KG1 (cell line): ENCODE measurements around the gene PLA2G2A.
"Not testable (repeated sequence)": the region's sequence is repeated elsewhere in the genome, so short reads cannot be mapped to it uniquely, and the experiment has no call there.

ENCODE experiments used
- DNase-seq: peaks from one replicate; lab custom pipeline; 2025; lab: John Stamatoyannopoulos, UW

The PLA2G2A gene

DNA sequence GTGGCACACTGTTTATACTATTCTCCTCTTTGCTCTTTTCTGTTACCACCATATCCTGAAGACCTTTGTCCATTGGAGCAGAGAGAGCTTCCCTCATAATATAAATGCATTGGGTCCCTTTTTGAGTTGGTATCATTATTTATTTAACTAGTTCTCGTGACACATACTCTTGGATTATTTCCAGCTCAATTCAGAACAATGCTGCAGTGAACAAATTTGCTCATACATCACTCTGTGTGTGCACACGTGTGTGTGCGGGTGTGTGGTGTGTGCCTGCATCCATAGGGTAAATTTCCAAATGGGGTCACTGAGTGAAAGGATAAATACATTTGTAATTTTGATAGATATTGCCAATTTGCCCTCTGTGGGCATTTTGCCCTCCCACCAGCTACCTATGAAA is 5.8 kb downstream of the PLA2G2A start:
- no peak for DNase-seq

DNA sequence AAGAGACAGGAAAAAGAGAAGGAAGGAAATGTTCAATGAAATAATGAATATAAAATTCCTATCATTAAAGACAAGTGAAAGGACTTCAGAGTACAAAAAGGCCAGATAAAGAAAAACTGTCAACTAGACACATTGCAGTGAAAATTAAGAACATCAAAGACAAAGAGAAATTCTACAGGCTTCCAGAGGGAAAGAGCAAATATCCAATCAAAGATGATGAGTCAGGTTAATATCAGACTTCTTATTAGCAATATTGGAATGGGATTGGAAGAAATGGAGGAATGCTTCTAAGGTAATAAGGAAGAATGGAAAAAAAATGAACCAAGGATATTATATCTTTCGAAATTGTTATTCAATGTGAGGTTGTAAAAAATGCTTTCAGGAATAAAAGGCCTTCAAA is 7.8 kb downstream of the PLA2G2A start:
- DNase-seq = no peak

DNA sequence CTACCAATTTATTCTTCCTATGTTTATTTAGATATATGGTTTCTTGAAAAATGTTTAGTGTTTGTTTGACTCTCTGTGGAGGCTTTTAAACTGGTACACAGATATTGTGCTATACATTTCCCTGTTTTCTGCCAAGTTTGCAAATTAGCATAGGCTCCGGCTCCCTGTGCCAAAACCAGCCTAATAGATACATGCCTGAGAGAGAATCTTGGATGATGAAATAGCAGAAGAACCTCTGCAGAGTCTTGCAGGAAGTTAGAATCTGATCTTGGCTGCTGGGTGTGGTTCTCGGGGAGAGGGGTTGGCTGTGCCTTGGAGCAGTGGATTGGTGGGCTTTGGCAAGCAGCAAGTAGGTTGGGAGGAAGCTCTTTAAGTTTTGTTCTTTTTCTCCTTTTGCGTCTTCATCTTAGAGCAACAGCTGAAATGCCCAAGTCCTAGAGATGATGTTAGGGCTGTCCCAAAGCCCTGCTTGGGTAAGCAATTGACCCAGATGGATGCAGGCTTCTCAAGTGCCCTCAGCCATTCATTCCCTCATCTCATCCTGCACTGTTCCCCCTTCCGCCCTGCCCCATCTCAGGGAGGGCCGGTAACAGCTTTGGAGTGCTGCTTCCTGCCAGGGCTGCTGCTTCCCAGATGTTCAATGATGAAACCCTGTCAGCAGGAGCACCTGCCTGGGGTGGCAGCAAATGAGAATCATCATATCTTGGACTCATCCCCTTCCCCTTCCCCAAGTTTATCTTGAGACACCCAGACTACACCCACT is 9.3 kb downstream of the PLA2G2A start:
- no peak for DNase-seq

DNA sequence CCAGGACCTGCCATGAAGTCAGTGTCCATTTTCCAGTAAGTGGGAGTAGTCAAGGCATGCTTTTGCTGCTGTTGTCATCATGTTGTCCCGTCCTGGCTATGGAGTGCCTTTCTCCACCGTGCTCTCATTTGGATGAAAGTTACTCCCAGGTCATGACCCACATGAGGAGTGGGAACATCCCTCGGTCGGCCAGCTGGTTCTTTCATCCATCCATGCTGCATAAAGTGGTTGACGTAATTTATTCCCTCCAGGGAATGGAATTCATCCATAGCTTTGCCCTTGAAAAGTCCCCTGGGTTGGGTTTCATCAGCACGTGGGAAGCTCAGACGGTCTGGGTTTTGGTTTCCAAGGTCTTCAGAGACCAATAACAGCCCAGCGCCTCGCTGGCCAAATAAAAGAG is 11.6 kb downstream of the PLA2G2A start:
- no peak for DNase-seq

DNA sequence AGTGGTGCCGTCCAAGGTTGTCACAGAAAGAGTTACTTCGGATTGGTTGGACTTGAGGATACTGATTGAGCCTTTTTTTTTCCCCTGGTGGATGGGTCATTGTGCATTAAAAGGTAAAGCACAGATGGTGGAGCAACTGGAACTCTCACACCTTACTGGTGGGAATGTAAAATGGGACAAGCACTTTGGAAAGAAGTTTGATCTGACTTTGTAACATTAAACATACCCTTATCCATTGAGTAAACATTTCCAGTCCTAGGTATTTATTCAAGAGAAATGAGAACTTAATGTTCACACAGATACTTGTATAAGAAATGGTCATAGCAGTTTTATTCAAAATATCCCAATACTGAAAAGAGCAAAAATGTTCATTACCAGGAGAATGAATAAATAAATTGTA is 14.9 kb downstream of the PLA2G2A start:
- DNase-seq = no peak

DNA sequence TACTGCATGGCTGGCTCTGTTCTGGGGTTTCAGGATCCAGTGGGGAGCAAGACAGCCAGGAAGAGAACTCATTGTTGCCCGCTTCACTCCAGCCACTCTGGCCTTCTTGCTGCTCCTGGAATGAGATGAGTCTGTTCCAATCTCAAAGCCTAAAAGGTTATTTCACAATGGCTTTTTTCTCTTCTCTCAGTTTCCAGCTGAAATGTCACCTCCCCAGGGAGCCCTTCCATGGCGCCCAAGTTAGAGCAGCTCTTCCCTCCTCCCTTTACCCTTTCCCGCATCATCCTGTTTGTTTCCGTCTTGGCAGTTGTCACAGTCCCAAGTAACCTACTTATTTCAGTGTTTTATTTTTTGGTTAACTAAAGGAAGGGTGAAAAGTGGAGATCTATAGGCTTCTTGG is 15.8 kb downstream of the PLA2G2A start:
- DNase-seq = no peak

DNA sequence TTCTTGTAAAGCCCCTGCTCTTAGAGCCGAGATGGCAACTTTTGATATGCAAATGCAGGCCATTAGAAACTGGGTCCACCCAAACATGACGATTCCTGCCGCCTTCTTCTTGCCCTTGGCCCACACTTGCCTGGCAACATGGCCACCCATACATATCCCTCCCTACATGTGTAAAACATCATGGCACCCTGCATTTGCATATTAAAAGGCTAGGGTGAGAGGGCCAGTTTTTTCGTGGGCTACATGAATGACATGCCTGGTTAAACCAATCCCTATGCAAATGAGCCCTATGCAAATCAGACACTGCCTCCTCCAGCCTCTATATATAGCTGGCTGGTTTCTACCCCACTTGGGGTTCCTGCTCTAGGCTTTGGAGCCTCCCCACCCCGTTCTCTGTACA is 18.8 kb downstream of the PLA2G2A start:
- no peak for DNase-seq

DNA sequence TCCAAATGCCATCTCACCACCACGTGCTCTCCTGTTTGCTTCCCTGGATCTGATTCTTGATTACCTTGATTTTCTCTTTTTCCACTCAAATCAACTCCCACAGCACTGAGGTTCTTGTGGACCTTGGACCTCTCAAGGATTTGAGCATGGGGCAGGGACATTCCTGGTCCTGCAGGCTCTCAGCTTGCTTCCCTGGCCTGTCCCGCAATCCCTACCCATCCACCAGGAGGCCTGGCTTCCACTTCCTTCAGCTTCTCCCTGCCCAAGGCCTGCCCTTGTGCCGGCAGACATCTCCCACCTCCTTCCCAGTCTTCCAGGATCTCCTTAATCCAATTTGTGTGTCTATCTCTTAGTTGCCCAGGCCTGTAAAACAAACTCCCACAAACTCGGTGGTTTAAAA is 21.6 kb downstream of the PLA2G2A start:
- DNase-seq = no peak

DNA sequence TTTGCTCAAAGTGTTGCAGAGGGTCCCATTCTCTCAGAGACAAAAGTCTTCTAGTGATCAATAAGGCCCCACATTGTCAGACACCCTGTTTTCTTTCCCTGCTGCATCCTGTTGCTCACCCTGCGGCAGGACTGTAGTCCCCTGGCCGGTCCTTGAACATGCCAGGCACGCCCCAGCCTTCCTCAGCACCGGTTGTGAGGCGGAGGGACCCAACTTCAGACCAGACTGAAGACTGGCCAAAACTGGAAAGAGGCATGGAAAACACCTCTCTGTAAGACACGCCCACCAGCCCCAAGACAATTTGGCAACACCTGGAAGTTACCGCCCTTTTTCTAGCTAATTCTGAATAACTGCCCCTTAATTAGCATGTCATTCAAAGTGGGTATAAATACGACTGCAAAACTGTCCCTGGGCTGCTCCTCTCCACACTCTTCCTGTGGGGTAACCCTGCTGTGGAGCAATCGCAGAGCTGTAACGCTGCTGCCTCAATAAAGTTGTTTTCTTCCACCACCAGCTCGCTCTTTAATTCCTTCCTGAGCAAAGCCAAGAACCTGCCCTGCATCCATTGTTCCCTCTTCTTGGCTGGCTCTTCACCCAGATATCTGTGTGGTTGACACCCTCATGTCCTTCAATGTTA is 23.8 kb downstream of the PLA2G2A start:
- no peak for DNase-seq

DNA sequence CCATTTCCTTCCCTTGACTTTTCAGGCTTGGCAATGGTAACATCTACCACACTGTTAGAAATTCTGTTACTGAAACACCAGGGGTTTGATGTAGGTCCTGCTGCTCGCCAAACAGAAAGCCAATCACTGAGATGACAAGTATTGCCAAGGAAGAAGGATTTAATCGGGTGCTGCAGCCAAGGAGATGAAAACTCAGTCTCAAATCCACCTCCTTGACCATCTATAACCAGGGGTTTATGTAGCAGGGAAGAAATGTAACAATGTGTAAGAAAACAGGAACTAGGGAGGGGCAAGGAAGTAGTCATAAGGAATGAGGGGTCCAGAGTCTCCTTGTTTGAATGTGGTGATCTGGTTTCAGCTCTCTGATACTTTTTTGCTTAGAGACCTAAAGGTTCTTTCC is 25.4 kb downstream of the PLA2G2A start:
- DNase-seq = no peak

DNA sequence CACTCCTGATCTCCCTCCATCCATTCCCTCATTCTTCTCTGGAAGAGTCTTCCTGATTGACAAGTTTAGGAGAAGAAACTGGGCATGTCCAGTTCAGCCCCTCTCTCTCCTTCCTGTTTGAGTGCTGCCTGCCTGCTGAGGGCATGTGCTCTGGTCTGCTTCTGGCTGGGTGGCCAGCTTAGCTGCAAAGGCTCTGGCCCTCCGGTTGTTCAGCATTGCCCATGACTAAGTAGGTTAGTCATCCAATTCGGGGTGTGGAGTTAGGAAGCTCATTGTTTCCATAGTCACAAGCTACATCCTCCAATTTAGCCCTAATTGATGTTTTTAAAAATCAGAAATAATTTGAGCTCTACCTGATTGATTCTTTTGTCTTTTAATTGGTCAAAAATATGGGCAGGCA is 30.4 kb downstream of the PLA2G2A start:
- no peak for DNase-seq

DNA sequence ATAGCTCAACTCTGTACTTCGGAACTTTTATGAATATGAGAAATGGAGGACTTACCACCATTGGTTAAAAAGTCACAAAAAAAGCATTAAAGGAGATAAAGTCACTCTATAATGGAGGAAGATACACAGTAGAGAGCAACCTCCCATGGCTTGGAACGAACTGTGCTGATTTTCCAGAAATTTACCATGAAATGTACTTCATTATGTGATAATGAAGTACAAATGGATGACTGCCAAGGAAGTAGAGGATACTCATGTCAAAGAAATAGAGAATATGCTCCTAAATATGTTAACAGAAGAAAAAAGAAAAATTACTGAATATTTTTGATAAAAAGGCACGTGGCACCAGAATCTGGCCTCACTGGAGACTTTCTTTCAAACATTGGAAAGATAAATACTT is 32.4 kb downstream of the PLA2G2A start:
- DNase-seq = no peak

DNA sequence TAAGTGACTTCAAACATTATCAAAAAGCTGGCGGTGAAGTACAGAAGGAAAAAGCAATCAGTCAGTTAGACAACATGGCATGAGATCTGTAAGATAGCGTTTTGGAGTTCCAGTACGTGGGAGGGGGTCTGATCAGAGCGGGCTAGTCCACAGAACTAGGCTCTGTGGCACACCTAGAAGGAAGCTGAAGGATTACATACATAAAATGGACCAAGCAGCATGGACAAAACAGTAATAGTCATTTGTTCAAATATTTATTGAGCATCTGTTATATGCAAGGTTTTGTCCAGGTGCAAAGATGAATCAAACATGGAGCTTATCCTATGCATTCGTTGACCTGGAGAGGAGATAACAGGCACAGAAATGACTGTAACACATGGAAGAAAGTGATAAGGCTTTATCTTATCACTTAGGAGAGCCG is 33.1 kb downstream of the PLA2G2A start:
- DNase-seq = no peak

DNA sequence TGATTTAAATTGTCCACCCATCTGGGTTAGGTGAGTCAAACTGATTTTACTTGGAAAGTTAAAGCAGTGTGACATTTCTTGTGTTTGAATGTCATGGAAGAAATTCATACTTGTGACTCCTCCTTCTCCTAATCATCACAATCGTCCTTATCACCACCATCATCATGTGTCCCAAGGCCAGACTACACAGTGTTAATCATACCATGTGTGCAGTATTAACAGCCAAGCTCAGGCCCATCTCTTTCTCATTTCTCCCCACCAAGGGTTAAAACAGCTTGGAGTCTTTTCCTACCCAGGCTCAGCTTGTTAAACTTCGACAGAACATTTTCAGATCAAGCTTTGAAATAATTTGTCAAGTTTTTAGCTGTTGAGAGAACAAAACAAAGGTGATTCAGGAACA is 33.5 kb downstream of the PLA2G2A start:
- DNase-seq = no peak

DNA sequence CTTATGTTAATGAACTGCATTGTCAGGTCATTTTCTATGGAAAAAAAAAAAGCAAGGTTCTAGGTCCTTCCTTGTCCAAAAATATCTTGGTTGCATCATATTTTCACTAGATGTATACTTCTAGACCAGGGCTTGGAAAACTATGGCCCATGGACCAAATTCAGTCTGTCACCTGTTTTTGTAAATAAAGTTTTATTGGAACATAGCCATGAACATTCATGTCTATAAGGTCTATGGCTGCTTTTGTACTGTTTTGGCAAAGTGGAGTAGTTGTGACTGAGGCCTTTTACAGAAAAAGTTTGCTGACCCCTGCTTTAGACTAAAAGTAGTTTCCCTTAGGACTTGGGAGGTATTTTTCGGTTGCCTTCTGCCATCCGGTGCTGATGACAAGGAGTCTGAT is 36.8 kb downstream of the PLA2G2A start:
- no peak for DNase-seq

DNA sequence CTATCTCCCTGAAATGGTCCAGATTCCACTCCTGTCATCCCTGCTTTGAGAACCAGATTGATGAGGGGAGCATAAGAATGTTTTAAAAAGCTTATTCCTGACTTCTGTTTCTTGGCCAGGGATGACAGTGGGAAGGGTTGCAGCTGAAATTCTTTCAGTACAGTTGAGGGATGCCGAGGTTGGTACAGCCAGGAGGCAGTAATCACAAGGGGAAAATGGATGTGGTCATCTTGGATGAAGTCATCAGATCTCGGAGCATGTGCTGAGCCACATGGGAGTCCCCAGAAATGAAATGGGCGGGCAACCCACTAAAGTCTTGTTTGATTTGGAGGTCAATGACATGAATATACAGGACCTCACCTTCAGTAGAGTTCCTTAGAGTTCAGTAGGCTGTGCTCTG is 37.3 kb downstream of the PLA2G2A start:
- DNase-seq = no peak

DNA sequence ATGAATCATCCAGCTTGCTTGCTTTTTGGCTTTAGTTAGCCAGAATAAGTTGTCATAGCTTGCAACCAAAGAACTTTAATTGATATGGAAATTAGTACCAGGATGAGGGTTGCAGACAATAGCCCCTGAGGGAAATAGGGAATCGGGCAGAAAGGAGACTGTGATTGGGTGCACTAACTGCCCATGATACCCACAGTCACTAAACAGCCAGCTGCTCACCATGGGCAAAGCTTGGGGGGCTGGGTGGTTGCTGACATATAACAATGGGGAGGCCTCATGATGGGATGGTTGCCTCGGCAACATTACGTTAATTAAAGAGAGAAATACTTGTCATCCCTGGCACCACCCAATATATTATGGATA is 38.2 kb downstream of the PLA2G2A start:
- no peak for DNase-seq

DNA sequence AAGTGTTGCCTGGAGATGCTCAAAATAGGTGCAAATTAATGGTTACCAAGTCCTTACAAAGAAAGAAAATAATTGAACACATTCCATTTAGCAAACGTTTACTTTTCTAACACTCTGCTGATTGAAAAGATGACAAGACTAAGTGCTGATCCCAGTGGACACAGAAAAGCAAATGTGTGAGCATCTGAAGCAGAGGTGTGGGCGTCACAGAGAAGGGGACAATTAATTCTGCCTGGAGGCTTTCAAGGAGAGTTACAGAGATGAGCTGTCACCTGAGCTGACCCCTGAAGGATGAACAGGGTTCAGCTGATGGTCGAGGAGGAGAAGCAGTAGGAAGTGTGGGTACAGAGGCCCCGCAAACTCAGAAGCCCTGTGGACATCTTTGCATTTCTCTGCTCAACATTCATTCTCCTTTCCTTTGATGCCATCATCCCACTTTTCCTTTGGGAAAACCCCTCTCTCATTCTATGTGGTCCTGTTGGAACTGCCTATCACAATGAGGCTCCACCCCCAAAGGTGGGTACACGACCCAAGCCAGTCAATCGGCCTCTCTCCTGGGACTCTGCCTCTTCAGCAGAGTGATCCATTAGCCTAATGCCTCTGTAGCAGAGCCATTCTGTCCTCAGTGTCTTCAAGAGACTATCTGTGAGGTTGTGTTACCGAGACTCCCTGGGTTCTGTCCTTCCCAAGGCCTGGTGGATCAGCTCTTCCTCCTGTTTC is 38.8 kb downstream of the PLA2G2A start:
- DNase-seq = no peak

DNA sequence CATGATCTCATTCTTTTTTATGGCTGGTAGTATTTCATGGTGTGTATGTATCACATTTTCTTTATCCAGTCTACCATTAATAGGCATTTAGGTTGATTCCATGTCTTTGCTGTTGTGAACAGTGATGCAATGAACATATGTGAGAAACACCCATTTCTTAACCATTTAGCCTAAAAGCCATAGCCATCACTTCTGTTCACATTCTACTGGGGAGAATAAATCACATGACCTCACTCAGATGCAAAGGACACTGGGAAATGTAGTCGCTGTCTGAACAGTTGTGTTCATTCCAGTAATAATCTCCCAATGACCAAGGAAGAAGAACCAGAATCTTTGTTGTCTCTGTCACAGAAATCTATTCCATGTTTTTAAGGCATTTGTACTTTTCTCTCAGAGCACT is 40.9 kb downstream of the PLA2G2A start:
- no peak for DNase-seq

DNA sequence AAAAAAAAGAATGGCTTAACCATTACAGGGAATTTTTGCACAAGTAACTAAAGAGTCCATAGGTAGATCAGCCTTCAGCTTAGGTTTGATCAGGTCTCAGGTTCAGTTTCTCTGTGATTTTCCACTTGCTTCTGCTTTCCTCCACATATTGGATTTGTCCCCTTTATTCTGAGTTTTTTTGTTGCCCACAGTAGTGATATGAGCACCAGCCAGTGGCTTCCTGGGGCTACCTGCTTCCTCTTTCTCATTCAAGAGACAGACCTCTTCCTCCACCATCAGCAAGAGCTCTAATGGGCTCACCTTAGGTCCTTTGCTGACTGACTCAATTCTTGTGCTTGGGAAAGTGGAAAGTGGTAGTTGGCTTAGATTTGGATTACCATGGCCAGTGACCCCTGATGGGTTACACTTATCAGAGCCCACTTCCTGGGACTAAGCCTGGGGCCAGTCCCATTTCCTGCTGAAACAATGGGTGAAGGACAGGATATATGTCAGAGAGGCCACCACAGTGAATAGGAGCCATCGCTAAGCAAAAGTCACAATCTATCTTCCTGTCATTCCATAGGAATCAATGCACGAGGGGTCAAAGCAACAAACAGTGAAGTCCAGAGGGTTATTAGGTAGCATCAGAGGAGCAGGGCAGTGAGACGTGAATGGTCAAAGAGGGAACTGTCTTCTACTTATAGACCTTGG is 43.2 kb downstream of the PLA2G2A start:
- no peak for DNase-seq

DNA sequence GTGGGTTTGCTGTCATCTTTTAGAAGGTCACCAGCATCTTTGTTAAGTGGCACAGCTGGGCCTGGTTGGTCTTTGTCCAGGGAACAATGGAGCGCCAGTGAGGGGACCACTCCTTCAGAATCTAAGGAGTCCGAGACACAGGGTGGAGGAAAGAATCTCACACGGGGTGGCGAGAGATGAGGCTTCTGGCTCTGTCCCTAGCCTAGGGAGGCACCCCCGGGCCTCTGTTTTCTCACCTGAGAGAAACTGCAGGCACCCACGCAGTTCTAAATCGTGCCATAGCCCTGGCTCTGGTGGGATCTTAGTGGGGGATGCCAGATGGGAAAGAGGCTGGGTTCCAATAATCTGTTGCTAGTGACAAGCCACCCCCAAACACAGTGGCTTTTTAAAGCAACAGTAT is 45.1 kb downstream of the PLA2G2A start:
- DNase-seq = no peak

DNA sequence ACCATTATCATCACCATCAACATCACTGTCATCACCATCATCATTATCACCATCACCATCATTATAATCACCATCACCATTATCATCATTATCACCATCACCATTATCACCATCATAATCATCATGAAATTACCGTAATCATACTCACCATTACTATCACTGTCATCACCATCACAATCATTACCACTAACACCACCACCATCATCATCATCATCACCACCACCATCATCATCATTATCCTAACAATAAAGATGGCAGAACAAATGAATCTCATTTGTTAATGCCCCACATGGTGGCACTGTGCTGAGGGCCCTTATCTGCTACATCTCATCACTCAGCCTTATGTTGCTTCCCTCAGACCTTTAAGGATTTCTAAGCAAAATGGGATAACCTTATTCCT is 46.6 kb downstream of the PLA2G2A start:
- no peak for DNase-seq

DNA sequence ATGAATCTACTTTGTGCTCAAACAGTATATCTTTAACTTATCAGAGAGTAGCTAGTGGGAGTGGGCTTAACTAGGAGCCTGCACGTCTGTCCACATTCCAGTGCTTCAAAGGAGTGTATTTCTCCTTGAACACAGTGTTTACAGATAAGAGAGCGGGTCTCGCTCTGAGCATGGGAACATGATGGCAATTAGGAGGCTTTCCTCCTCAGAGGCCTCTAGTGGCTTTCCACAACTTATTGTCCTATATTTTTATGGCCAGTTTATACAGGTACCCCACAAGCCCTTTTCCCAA is 52.3 kb downstream of the PLA2G2A start:
- not testable (repeated sequence) for DNase-seq
